HepG2 (cell line): Measurements from ENCODE around the gene C1QTNF12. TPM values are rescaled to one million over a fixed set of nuclear protein-coding genes. Genes with fewer than 3 reads are reported as not detected.
A peak's percentile ranks its signal among the peaks of the same experiment; 100 is the strongest.

ENCODE experiments used
- BORCS8-MEF2B ChIP-seq: sonication (generic); formaldehyde crosslinking; IDR thresholded peaks from 2 replicates; pipeline ENCODE4 v1.8.0; 2022; ENCODE audit warnings: mild to moderate bottlenecking, missing genetic modification reagents
- BRCA1 ChIP-seq: sonication (generic); formaldehyde crosslinking; IDR thresholded peaks from 2 replicates; pipeline ENCODE4 v1.4.0; 2020; ENCODE audit warnings: missing genetic modification reagents
- FOXA1 ChIP-seq, 2 experiments: fragments of 450-650 bp in 1 of 2; sonication (generic) in 1 of 2; formaldehyde crosslinking in 1 of 2; IDR thresholded peaks; 2 replicates each; pipeline versions ENCODE4 v1.4.0 to v1.6.1; 2016 to 2020; ENCODE audit warnings: missing genetic modification reagents in 1 of 2
- FOXM1 ChIP-seq: sonication (generic); formaldehyde crosslinking; IDR thresholded peaks from 2 replicates; pipeline ENCODE4 v1.5.0; 2020; ENCODE audit warnings: missing genetic modification reagents
- HDAC2 ChIP-seq: sonication (generic); formaldehyde crosslinking; IDR thresholded peaks from 2 replicates; pipeline ENCODE4 v1.4.0; 2020; ENCODE audit warnings: missing genetic modification reagents
- HES4 ChIP-seq: sonication (generic); formaldehyde crosslinking; IDR thresholded peaks from 2 replicates; pipeline ENCODE4 v1.9.0; 2021; ENCODE audit warnings: mild to moderate bottlenecking, missing genetic modification reagents, borderline replicate concordance
- HNF4G ChIP-seq, 2 experiments: sonication (generic) in 1 of 2; formaldehyde crosslinking in 1 of 2; IDR thresholded peaks; 2 replicates each; pipeline versions ENCODE4 v1.4.0 to v1.6.1; 2011 to 2020; ENCODE audit warnings: borderline replicate concordance in 2 of 2, low read depth in 2 of 2, mild to moderate bottlenecking in 2 of 2, low read length in 1 of 2, missing genetic modification reagents in 1 of 2, moderate library complexity in 1 of 2
- HNRNPL ChIP-seq: fragments of 200-400 bp; formaldehyde crosslinking; IDR thresholded peaks from 2 replicates; pipeline ENCODE4 v1.6.1; 2017; ENCODE audit warnings: mild to moderate bottlenecking, low read depth, low read length
- KLF13 ChIP-seq: sonication (generic); formaldehyde crosslinking; IDR thresholded peaks from 2 replicates; pipeline ENCODE4 v1.4.0; 2020; ENCODE audit warnings: mild to moderate bottlenecking, missing genetic modification reagents
- NR1H2 ChIP-seq: sonication (generic); formaldehyde crosslinking; IDR thresholded peaks from 2 replicates; pipeline ENCODE4 v1.8.1; 2022; ENCODE audit warnings: low read depth, missing genetic modification reagents, borderline replicate concordance
- NR2F1 ChIP-seq, 2 experiments: fragments of 450-650 bp in 1 of 2; formaldehyde crosslinking in 1 of 2; IDR thresholded peaks; 2 replicates each; pipeline versions ENCODE4 v1.5.0 to v1.6.1; 2016 to 2020; ENCODE audit warnings: mild to moderate bottlenecking in 1 of 2, missing compliant biosample characterization in 1 of 2, missing genetic modification reagents in 1 of 2, moderate library complexity in 1 of 2
- TOE1 ChIP-seq: sonication (generic); formaldehyde crosslinking; IDR thresholded peaks from 2 replicates; pipeline ENCODE4 v1.4.0; 2020; ENCODE audit warnings: mild to moderate bottlenecking, missing genetic modification reagents
- USF2 ChIP-seq, 2 experiments: sonication (generic) in 1 of 2; formaldehyde crosslinking in 1 of 2; IDR thresholded peaks; 2 replicates each; pipeline versions ENCODE4 v1.5.1 to v1.6.1; 2011 to 2020; ENCODE audit warnings: borderline replicate concordance in 1 of 2, low read depth in 1 of 2, low read length in 1 of 2, mild to moderate bottlenecking in 1 of 2, missing genetic modification reagents in 1 of 2, moderate library complexity in 1 of 2
- ZNF282 ChIP-seq: fragments of 450-650 bp; IDR thresholded peaks from 2 replicates; pipeline ENCODE4 v1.6.1; 2018; ENCODE audit not compliant: partially characterized antibody
- ZNF354B ChIP-seq: sonication (generic); formaldehyde crosslinking; IDR thresholded peaks from 2 replicates; pipeline ENCODE4 v1.8.0; 2022; ENCODE audit warnings: mild to moderate bottlenecking, missing genetic modification reagents
- ZNF451 ChIP-seq: sonication (generic); formaldehyde crosslinking; IDR thresholded peaks from 2 replicates; pipeline ENCODE4 v1.5.0; 2020; ENCODE audit warnings: mild to moderate bottlenecking, missing genetic modification reagents
- ZNF501 ChIP-seq: sonication (generic); formaldehyde crosslinking; IDR thresholded peaks from 2 replicates; pipeline ENCODE4 v1.5.1; 2020; ENCODE audit warnings: mild to moderate bottlenecking, moderate library complexity, missing genetic modification reagents
- ZNF704 ChIP-seq: sonication (generic); formaldehyde crosslinking; IDR thresholded peaks from 2 replicates; pipeline ENCODE4 v1.8.1; 2023; ENCODE audit warnings: mild to moderate bottlenecking, inconsistent platforms, moderate library complexity, missing genetic modification reagents, borderline replicate concordance
- ZNF709 ChIP-seq: sonication (generic); formaldehyde crosslinking; IDR thresholded peaks from 2 replicates; pipeline ENCODE4 v1.5.0; 2020; ENCODE audit warnings: mild to moderate bottlenecking, missing genetic modification reagents
- ZNF784 ChIP-seq: sonication (generic); formaldehyde crosslinking; IDR thresholded peaks from 2 replicates; pipeline ENCODE4 v1.5.1; 2020; ENCODE audit warnings: missing genetic modification reagents, mild to moderate bottlenecking, borderline replicate concordance
- polyA plus RNA-seq, 8 experiments: library from polyadenylated mRNA; depleted of rRNA in 3 of 8; stranded (reverse) in 7 of 8; unstranded in 1 of 8; fragments of >200 nt; fragmentation: Illumina TruSeq in 4 of 8; extraction: Trizol in 4 of 8; gene quantifications; 2 replicates each; pipeline versions ENCODE4 v1.2.1 to v1.2.3, GENCODE V29; 2011 to 2016; ENCODE audit warnings: low read depth in 4 of 8, missing spikeins in 1 of 8, mixed read lengths in 1 of 8; ENCODE audit not compliant: insufficient read depth in 1 of 8
- total RNA-seq, 5 experiments: library from RNA; depleted of rRNA; stranded (reverse); fragments of >200 nt; fragmentation: Illumina TruSeq; extraction: Trizol; gene quantifications; 2 replicates each; pipeline ENCODE4 v1.2.3, GENCODE V29; 2016; ENCODE audit warnings: low read depth in 1 of 5
- TF ChIP-seq, protein P1 (sequence below): sonication (generic); formaldehyde crosslinking; IDR thresholded peaks from 2 replicates; pipeline ENCODE4 v1.4.0; 2020; ENCODE audit warnings: missing genetic modification reagents
- TF ChIP-seq, protein P2 (sequence below): sonication (generic); formaldehyde crosslinking; conservative IDR thresholded peaks from 2 replicates; pipeline ENCODE4 v1.4.0; 2020; ENCODE audit warnings: missing genetic modification reagents

C1QTNF12 gene
- total and polyA plus RNA-seq, 2 of the 13 experiments (the other 11 are each of a cell fraction or from before 2014, with no cell fraction given) = 0.18 to 0.64 TPM

GRCh38 chr1:1230656-1231399 lies 15.7 kb downstream of the C1QTNF12 start (continued):
- TF ChIP-seq ZNF451 (CRISPR knock-in tag) (no peak), ZNF354B (CRISPR knock-in tag) (no peak), HDAC2 (no peak), USF2 (IDR thresholded peaks at IDR 0.05; ENCODE audit: low read depth, low read length) (no peak), USF2 (CRISPR knock-in tag; IDR thresholded peaks at IDR 0.05; ENCODE audit: borderline replicate concordance) (no peak), NR1H2 (CRISPR knock-in tag) (no peak), KLF13 (no peak), HES4 (no peak), ZNF784 (CRISPR knock-in tag) (no peak), BRCA1 (CRISPR knock-in tag) (no peak), BORCS8-MEF2B (CRISPR knock-in tag) (no peak), HNF4G (IDR thresholded peaks at IDR 0.05; ENCODE audit: borderline replicate concordance, low read depth, low read length) (no peak), HNF4G (CRISPR knock-in tag; IDR thresholded peaks at IDR 0.05; ENCODE audit: borderline replicate concordance, low read depth) (no peak), ZNF704 (CRISPR knock-in tag) (no peak), FOXM1 (no peak), ZNF501 (CRISPR knock-in tag) (peak; percentile 8; the same call in 1 of the 2 replicates), FOXA1 (IDR thresholded peaks at IDR 0.05) (no peak), FOXA1 (CRISPR knock-in tag; IDR thresholded peaks at IDR 0.05) (no peak), TOE1 (CRISPR knock-in tag) (no peak), NR2F1 (CRISPR knock-in tag; IDR thresholded peaks at IDR 0.05) (no peak), ZNF709 (CRISPR knock-in tag) (no peak), HNRNPL (no peak), ZNF282 (no peak)
- TF ChIP-seq, protein P1, sequence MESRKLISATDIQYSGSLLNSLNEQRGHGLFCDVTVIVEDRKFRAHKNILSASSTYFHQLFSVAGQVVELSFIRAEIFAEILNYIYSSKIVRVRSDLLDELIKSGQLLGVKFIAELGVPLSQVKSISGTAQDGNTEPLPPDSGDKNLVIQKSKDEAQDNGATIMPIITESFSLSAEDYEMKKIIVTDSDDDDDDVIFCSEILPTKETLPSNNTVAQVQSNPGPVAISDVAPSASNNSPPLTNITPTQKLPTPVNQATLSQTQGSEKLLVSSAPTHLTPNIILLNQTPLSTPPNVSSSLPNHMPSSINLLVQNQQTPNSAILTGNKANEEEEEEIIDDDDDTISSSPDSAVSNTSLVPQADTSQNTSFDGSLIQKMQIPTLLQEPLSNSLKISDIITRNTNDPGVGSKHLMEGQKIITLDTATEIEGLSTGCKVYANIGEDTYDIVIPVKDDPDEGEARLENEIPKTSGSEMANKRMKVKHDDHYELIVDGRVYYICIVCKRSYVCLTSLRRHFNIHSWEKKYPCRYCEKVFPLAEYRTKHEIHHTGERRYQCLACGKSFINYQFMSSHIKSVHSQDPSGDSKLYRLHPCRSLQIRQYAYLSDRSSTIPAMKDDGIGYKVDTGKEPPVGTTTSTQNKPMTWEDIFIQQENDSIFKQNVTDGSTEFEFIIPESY (CRISPR knock-in tag) = no peak
- TF ChIP-seq, protein P2, sequence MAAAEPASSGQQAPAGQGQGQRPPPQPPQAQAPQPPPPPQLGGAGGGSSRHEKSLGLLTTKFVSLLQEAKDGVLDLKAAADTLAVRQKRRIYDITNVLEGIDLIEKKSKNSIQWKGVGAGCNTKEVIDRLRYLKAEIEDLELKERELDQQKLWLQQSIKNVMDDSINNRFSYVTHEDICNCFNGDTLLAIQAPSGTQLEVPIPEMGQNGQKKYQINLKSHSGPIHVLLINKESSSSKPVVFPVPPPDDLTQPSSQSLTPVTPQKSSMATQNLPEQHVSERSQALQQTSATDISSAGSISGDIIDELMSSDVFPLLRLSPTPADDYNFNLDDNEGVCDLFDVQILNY (CRISPR knock-in tag) = no peak
